Measurements from ENCODE around the gene XPR1.

The XPR1 gene

DNA sequence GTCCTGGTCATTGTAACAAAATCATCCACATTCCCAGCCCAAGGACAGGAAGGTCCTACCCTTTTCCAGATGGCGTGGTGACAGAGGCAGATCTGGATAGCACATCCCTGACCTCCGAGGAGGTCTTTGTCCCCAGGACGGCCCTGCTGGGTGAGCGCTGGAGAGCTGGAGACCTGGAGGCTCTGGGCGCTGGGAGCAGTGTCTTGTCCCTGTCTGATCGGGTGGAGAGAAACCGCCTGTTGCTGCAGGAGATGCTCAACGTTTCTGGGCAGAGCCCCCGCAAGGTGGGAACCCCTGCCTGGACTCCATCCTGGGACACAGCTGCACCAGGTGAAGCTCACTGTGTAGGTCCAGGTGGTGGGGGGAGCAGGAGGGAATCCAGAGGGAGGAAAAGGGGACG lies 284.9 kb downstream of the XPR1 start:
- no peak for DNase-seq (ENCODE audit: low read depth in 2 of 2)

DNA sequence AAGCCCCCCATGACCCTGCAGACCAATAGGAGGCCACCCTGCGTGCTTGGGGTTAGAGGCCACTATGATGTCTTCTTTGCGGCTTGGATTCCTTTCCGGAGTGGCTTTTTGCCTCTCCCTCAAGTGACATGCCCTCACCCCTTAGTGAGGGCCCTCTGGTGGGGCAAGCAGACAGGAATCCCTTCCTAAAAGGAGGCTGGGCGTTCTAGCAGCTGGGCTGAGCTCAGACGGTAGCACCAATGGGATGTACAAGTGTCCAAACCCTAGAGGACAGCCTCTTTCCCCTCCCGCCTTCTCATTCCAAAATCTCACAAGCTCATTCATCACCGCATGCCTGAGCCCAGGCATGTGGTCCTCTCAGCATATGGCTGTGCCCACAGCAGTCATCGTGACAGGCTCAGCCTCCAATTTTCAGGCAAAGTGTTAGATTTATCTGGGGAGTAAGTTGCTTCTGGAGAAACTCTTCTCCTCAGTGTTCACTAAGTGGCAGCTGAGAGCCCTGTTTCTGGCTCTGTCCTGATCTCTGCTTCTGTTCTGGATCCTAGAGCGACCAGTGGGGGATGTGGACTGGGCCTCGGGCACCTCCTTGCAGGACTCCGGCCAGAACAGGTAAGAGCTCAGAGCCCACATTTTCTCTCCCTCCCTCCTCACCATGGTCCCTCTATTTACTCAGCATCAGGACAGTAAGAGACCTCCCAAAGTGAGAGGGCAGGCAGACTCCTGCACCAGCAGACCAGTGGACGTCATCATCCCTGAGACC lies 285.7 kb downstream of the XPR1 start:
- no peak for DNase-seq (ENCODE audit: low read depth in 2 of 2)

DNA sequence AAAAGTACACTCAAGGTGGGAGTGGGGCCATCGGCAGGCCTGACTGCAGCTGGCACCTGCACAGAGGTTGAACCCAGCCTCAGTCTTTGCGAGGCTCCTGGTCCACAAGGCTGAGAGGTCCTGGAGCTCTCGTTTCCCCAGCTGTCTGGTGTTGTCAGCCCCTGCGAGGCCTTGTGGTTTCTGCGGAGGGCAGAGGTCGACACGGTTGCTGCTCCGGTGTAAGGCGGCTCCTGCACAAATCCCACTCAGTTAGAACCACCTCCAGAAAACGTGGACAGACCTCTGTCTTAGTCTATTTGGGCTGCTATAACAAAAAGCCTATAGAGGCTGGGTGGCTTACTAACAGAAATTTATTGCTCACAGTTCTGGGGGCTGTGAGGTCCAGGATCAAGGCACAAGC lies 286.7 kb downstream of the XPR1 start:
- DNase-seq (ENCODE audit: low read depth in 2 of 2), result no peak

DNA sequence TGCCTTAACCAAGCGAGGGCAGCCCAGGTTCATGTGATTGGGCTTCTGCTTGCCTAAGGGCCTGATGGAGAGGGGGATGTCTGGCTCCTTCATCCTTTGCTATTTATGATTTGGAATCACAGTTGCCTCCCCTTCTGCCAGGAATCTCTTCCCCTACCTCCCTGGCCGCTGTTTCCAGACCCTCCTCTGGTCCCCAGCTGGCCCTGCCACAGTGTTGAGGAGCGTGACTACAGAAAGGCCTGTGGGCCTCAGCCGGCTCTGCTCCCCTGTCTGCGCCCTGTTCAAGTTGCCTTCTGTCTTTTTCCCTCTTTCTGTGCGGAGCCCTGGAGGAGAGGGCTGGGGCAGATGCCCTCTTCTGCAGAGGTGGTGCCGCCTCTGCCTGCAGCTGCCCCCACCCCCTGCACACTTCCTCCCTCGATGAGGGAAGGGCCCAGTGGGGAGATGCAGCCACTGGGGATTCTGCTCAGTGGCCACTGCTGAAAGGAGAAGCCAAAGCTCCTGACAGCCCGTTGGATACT lies 287.4 kb downstream of the XPR1 start:
- no peak for DNase-seq (ENCODE audit: low read depth in 2 of 2)

DNA sequence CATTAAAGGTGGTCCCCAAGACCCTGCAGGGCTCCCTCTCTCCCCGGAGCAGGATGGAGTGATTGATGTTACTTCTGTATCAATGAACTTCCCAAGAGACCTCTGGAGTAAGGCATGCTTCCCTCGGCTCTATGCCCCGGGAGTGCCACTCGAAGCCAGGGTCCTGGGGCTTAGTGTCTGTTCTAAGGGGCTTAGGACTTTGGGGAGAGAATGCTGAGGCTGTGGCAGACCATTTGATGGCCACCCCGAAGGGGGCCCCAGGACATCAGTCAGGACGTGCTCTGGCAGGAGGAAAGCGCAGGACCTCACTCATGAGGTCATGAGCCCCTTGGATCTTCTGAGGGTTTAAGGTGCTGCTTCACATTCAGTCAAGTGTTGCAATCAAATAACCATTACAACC lies 288.4 kb downstream of the XPR1 start:
- DNase-seq (ENCODE audit: low read depth in 2 of 2), result no peak

DNA sequence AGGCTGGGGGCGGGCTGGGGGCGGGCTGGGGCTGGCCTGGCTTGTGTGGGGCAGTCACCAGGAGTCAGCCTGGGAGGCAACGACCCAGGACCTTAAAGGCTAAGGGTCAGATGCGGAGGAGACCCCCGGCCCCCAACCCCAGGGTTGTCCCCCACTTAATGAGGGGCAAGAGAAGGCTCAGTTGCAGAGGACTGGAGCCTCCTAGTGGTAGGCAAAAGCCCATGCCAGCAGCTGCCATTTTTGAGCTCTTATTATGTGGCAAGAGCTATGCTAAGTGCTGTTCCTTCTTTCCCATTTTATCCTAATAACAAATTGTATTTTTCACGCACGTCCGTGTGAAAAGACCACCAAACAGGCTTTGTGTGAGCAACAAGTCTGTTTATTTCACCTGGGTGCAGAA lies 288.9 kb downstream of the XPR1 start:
- no peak for DNase-seq (ENCODE audit: low read depth in 2 of 2)

DNA sequence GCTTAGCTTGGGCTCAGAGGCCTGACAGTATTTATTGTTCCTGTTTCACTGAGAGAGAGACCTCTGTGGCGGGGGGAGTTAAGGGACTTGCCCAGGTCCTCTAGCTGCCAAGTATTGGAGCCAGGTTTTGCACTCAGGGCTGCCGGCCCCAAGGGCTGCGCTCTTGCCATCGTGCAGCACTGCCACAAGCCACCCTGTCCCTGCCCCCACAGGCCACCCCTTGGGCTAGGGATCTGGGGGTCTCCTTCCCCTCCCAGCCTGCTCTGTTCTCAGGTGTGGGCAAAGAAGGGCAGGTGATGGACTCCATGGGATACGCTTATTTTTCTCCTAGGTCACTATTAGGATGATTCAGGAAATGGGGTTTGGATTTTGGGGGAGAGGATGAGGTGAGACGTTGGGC lies 289.6 kb downstream of the XPR1 start:
- no peak for DNase-seq (ENCODE audit: low read depth in 2 of 2)

DNA sequence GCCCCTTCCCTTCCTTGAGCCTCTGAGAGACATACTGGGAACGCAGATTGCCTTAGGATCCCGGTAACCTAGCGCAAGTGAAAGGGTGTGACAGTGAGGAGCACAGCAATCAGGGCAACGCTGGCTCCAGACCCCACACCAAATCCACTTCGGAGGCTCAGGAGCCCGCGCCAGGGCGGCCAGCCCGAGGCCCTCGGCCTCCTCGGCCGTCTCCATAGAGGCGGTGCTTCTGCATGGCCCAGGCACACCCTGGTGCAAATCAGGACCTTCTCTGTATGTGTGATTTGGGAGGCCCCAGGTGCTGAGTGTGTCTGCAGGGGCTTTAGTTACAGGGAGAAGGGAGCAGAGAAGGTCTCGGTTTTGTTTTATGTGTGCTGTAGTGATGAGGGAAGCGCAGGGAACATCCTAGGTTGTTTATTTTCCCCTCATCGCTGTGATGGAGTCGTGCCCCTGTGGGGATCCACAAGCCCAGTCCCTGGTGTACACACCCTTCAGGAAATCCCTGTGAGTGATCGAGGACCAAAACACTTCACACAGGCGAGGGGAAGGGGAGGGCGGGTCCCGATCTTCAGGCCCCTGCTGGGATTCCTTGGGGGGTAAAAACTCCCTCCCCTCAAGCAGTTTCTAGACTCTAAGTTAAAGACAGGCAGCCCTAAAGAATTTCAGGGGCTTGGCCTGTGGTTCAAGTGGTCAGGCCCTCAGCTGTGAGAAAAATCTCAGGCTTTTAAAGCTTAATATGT lies 290.2 kb downstream of the XPR1 start:
- no peak for DNase-seq (ENCODE audit: low read depth in 2 of 2)

DNA sequence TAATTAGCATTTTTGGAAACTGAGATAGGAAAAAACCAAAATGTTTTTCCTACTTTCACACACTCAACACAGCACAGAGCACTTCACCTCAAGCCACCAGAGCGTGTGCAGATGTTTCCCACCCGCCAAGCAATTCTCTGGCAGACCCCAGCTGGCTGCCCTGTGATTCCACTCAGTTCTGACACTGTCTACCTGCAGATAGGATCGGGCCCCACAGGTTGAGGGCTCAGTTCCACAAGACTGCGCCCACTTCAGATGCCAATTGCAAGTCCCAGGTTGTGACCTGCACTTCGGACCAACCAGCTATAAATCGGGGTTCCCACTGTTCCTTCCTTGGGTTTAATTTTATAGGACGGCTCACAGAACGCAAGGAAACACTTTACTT lies 290.8 kb downstream of the XPR1 start:
- DNase-seq (ENCODE audit: low read depth in 2 of 2), result no peak

DNA sequence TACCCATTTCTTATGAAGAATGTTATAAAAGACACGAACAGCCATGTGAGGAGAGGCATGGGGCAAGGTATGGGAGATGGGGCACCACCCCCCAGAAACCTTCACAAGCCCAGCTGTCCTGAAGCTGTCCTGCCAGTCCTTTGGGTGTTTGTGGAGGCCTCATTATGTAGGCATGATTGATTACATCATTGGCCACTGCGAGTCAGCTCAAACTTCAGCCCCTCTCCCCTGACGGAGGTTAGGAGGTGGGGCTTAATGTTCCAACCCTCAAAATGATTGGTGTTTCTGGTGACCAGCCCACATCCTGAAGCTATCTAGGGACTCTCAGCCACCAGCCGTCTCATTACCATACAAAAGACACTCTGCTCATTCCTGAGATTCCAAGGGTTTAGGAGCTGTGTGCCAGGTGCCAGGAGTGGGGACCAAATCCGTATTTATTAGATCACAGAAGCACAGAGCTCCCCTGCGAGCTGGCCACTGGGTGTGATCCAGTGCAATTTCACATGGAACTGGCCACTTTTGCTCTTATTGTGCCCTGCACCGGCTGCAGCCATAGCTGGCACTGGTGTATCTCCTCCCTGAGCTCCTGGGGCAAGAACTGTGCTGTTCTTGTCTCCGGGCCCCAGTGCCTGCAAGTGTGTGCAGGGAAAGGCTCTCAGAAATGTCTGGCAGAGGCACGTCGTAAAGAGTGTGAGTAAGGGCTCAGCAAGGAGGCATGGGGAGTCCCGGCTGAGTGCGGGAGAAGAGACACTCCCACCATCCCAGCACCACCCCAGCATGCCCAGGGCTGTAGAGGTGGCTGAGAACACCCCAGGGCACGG lies 291.4 kb downstream of the XPR1 start:
- no peak for DNase-seq (ENCODE audit: low read depth in 2 of 2)

DNA sequence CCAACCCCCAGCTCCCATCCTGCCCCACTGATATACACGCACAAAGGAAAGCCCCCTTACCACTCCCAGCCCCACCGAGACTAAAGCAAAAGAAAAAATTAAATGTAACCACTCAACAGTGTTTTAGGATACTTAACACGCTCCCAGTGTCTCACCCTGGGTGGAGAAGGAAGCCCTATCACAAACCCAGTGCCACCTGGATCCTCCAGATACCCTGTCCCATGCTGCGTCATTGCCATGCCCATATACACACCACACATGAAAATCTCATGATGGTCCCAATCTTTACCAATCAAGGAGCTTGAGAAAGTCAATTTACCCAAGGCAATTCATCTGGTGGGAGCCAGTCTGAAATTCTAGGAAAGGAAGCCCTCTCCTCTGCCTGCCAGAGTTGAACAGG lies 292.1 kb downstream of the XPR1 start:
- DNase-seq (ENCODE audit: low read depth in 2 of 2), result no peak

DNA sequence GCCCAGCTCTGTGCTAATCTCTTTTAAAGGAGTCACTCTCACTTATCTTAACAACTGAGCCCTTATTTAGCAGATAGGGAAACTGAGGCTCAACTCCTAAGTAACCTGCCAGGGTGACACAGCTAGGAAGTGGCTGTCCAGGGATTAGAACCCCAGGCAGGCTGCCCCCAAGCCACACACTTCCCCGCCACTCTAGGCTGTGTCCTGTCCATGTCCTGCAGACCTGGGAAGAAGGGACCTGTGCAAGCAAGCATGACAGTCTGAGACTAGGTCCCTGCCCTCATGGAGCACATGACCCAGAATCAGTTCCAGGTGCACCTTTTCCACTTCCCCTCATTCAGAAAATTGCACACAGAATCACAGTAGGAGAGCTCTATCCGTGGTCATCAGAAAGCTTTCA lies 293.1 kb downstream of the XPR1 start:
- no peak for DNase-seq (ENCODE audit: low read depth in 2 of 2)

DNA sequence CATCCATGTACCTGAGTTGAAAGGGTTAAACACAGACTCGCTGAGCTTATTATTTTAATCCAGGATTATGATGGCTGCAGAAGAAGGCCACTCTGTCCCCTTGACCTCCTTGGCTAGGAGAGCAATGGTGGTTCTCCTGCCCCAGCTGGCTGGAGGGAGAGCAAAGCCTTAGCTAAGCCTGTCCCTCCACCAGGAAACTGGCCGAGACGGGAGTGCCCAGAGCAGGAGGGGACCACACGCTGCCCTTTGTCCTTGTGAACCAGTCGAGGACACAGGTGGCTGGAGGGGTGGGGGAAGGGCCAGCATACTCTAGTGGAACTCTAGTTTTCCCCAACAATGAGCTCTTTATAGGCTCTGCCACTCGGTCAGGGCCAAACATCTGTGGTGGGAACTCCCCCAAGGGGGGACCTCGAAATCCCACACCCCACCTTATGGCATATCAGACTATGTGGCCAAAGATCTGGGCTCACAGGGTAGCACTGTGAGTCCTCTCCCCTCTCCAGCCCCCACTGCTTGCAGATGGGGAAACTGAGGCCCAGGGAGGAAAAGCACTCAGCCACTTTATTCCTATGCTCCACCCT lies 293.7 kb downstream of the XPR1 start:
- DNase-seq (ENCODE audit: low read depth in 2 of 2), result no peak

DNA sequence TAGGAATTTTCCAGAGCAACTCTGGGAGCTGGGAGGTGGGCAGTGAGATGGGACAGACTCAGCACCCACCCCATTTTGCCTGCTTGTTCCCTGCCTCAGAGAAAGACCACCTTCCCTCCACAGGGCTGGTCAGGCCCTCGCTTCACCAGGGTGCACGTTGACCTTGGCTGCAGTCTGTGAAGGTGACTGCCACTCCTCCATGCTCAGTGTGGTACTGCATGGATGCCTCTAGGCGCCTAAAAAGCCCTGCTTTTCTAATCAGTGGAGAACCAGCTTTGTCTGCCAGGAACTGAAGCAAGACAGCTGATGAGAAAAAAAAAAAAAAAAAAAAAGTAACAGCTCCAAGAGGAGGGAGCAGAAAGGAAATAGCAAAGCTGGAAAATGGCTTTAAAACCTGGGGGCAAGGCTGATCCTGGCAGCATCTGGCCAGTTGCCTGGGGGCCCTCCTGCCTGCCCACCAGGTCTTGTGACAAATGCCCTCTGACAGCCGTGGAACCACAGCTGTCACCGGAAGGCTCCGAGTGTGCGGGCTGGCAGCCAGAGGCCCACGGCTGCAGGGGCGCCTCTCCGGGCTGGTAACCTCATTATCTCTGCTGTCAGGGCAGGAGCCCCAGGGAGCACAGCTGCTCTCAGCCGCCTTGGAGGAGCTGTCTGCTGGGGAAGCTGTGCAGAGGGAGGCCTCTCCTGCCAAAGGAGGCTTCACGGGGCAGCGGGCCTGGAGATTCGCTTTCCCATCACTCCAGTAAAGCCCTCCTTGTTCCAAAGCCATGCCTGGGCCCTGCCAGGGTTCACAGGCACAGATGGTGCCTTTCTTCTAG lies 294.6 kb downstream of the XPR1 start:
- DNase-seq (ENCODE audit: low read depth in 2 of 2), result no peak

DNA sequence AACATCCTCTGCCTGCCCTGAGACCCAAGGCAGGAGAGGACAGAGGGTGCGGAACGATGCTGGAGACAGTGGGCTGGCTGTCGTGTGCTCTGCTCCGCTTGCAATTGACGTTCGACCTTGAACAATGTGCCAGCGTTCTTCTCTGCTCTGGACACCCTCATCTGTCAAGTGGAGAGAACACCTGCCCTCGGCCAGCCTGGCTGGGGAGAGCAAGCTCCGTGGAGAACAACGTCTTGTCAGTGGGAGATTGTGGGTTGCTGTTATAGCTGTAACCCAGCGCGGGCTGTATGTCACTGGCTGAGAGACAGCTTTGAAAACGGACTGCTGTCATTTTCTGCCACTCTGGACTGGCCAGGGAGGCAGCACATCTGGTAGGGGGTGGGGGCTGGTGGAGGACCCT lies 295.5 kb downstream of the XPR1 start:
- no peak for DNase-seq (ENCODE audit: low read depth in 2 of 2)

DNA sequence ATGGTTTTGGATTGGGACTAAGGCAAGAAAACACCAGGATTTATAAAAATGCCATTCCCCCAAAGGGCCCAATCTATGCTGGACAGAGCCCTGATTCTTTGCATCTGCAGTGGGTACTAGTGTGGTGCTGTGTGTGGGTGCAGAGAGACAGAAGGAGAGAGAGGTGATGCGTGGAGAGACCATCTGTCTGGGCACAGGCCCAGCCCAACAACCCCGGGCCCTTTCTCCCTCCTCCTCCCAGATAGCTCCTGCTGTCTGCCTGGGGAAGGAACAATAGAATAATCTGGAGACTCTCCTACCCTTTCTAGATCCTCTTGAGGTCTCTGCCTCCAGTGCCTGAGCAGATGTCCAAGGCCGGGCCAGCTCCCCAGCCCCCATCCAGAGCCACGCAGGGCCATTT lies 296.0 kb downstream of the XPR1 start:
- no peak for DNase-seq (ENCODE audit: low read depth in 2 of 2)

DNA sequence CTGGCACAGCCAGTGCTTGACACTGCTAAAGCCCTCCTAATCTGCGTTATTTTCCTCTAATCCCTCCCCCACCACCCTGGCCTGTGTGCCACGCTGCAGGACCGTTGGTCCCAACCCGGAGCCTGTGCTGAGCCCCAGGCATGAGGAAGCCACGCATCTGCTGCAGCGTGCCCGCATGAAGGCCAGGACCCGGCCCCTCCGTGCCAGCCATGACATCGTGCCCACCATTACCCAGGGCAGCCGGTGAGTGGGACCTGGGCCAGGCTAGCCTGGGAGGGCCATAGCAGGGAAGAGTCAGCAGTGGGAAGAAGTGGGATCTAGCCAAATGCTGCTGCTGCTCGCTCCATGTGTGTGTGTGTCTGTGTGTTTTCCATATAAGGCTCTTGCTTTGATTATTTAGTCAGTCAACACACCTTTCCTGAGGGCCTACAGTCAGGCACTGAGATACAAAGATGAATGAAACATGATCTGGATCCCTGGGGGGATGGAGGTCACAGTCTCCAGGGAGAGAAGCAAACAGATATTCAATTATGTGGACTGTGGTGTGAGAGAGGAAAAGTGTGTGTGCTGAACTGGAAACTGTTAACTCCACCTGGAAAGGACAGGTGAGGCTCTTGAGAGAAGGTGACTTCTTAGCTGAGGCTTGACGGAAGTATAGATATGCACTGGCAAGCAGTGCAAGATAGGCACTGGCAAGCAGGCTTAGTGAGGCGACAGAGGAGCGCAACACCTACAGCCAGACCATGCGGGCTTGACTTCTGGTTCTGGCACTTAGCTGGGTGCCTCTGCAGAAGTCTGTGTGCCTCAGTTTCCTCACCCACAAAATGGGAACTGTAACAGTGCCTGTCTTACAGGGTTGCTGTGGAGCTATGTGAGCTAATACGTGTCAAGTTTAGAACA lies 296.8 kb downstream of the XPR1 start:
- DNase-seq (ENCODE audit: low read depth in 2 of 2), result no peak

DNA sequence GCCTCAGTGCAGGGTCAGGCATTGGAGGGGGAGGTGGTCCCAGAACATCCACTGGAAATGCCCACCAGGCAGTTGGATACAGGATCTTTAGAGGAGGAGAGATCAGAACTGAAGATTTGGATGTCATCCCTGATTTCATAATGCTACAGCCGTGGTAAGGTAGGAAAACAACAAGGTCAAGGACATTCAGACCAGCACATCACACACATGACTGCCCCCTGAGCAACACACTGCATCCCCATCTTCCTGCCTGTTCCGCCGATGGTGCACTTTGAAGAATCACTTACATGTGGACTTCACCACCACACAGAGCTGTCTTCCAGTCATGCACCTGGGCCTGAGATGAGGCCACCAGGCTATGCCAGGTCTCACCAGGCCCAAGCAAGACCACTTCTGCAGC lies 297.6 kb downstream of the XPR1 start:
- no peak for DNase-seq (ENCODE audit: low read depth in 2 of 2)

DNA sequence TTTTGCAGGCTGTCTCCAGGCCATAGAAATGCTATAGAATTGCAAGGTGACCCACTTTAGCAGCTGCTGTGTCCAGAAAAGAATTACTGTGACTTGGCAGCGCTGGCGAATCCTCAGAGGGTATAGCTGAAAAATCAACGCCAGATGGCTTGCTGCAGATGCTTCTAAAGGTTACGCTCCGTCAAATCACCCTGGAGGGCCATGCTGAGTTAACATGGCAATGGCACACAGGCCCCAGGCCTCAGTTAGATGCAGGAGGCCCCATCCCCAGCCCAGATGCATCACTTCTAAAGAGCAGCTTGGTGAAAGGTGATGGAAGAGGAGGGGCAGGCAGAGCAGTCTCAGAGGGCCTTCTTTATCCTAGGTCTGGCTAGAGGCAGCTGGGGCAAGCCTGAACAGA lies 298.9 kb downstream of the XPR1 start:
- DNase-seq (ENCODE audit: low read depth in 2 of 2), result no peak

DNA sequence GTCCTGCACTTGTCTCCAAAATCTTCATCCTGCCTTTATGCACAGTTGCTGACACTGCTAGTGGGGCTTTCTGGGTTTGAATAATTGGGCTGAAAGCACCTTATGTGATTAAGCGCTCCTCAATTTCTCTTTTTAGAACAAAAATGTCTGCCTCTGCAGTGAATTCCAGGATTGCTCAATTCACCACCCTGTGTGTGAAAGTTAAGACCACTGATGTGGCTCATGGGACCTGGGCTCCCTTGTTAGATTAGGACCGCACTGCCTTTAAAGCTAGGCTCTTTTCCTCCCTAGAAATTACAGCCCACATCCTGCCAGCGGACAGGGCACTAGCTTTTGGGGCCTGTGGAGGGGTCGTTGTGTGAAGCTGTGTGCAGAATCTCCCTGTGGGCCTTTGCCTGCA lies 299.7 kb downstream of the XPR1 start:
- no peak for DNase-seq (ENCODE audit: low read depth in 2 of 2)

All from stimulated activated CD4-positive, alpha-beta T cell treated with anti-CD3 and anti-CD28 coated beads, Interleukin-4, amount 100 ng/mL, for 48 hours (primary cell).